Keratinocyte (primary cell): ENCODE results near the gene GRPEL2. TPM values are rescaled to one million over a fixed set of nuclear protein-coding genes. Genes with fewer than 3 reads are reported as not detected.

ENCODE experiments used
- DNase-seq: peaks from one replicate; pipeline ENCODE4 v3.0.0-alpha.2; 2011; ENCODE audit warnings: low read depth, missing footprints, low spot score
- FAIRE-seq: peaks from 2 replicates; lab custom pipeline; 2011; peaks lifted over from hg19 to GRCh38; lab: Jason Lieb, UNC
- H2AFZ ChIP-seq: 2 replicates; pipeline ENCODE4 v1.6.0; 2012; ENCODE audit warnings: low read length, control low read depth, inconsistent platforms; ENCODE audit not compliant: control insufficient read depth
- H3K27ac ChIP-seq: 2 replicates; pipeline ENCODE4 v1.5.1; 2011; ENCODE audit warnings: low read length; ENCODE audit not compliant: control insufficient read depth, insufficient read depth
- H3K27me3 ChIP-seq: 3 replicates; pipeline ENCODE4 v1.6.0; 2011; ENCODE audit warnings: low read length; ENCODE audit not compliant: control insufficient read depth, insufficient read depth; ENCODE audit errors: extremely low read depth
- H3K36me3 ChIP-seq, 2 experiments: 2 replicates in 1 of 2; 3 replicates in 1 of 2; pipeline ENCODE4 v1.5.1; 2011; ENCODE audit warnings: low read length in 2 of 2, mild to moderate bottlenecking in 1 of 2; ENCODE audit not compliant: control insufficient read depth in 2 of 2, insufficient read depth in 2 of 2; ENCODE audit errors: extremely low read depth in 1 of 2
- H3K4me1 ChIP-seq: 3 replicates; pipeline ENCODE4 v1.5.1; 2011; ENCODE audit warnings: low read length; ENCODE audit not compliant: control insufficient read depth, insufficient read depth; ENCODE audit errors: extremely low read depth
- H3K4me2 ChIP-seq: 3 replicates; pipeline ENCODE4 v1.6.0; 2011; ENCODE audit warnings: low read depth, low read length; ENCODE audit not compliant: control insufficient read depth, insufficient read depth; ENCODE audit errors: extremely low read depth
- H3K4me3 ChIP-seq, 3 experiments: fragments of 200-600 bp in 1 of 3; sonication (generic) in 1 of 3; 2 replicates in 2 of 3; 3 replicates in 1 of 3; pipeline ENCODE4 v1.5.1; 2011 to 2016; ENCODE audit warnings: low read length in 3 of 3, mild to moderate bottlenecking in 3 of 3, control low read depth in 2 of 3, inconsistent platforms in 1 of 3, low read depth in 1 of 3, mixed read lengths in 1 of 3, mixed run types in 1 of 3, moderate library complexity in 1 of 3; ENCODE audit not compliant: control insufficient read depth in 2 of 3, insufficient read depth in 2 of 3; ENCODE audit errors: extremely low read depth in 1 of 3
- H3K79me2 ChIP-seq: 2 replicates; pipeline ENCODE4 v1.6.0; 2012; ENCODE audit warnings: low read length; ENCODE audit not compliant: control insufficient read depth, insufficient read depth
- H3K9ac ChIP-seq: 3 replicates; pipeline ENCODE4 v1.6.0; 2011; ENCODE audit warnings: low read length; ENCODE audit not compliant: control insufficient read depth, insufficient read depth; ENCODE audit errors: extremely low read depth
- H3K9me1 ChIP-seq: 3 replicates; pipeline ENCODE4 v1.6.0; 2011; ENCODE audit warnings: low read length; ENCODE audit not compliant: control insufficient read depth, insufficient read depth; ENCODE audit errors: extremely low read depth
- H3K9me3 ChIP-seq: 2 replicates; pipeline ENCODE4 v1.5.1; 2012; ENCODE audit warnings: low read depth, low read length; ENCODE audit not compliant: control insufficient read depth
- H4K20me1 ChIP-seq: 3 replicates; pipeline ENCODE4 v1.6.0; 2011; ENCODE audit warnings: low read length; ENCODE audit not compliant: control insufficient read depth, insufficient read depth; ENCODE audit errors: extremely low read depth
- CTCF ChIP-seq, 3 experiments: IDR thresholded peaks in 1 of 3; conservative IDR thresholded peaks in 1 of 3; optimal IDR thresholded peaks in 1 of 3; 2 replicates in 2 of 3; 3 replicates in 1 of 3; pipeline versions ENCODE3 to v1.5.1; 2011; ENCODE audit warnings: low read length in 3 of 3, mild to moderate bottlenecking in 3 of 3, moderate library complexity in 2 of 3, control low read depth in 1 of 3, inconsistent platforms in 1 of 3; ENCODE audit not compliant: insufficient read depth in 2 of 3; ENCODE audit errors: extremely low read depth in 1 of 3
- EZH2 ChIP-seq: IDR thresholded peaks from one replicate; pipeline ENCODE4 v1.6.1; 2012; ENCODE audit warnings: inconsistent platforms, mild to moderate bottlenecking, low read length, moderate library complexity
- dilution Hi-C: fragments of 300-500 bp; cut with MboI; formaldehyde crosslinking; loops from one replicate; pipeline ENCODE4 v1.7.0; 2020; ENCODE audit warnings: low sequenced_read_pairs; ENCODE audit not compliant: extremely low pct_ligation_motif_present
- polyA plus RNA-seq, 5 experiments: library from polyadenylated mRNA; depleted of rRNA in 3 of 5; stranded (reverse) in 3 of 5; stranded (forward) in 1 of 5; unstranded in 1 of 5; fragments of >200 nt; gene quantifications; 1 replicate in 1 of 5; 2 replicates in 3 of 5; 3 replicates in 1 of 5; pipeline versions ENCODE4 v1.2.1 to v1.2.3, GENCODE V29; 2011 to 2012; ENCODE audit warnings: missing spikeins in 2 of 5, low read depth in 1 of 5, low replicate concordance in 1 of 5

GRPEL2 gene
- polyA plus RNA-seq, 1 donor (not counting 4 experiments of a cell fraction or from before 2014, with no cell fraction given) = 17.5 TPM

DNA sequence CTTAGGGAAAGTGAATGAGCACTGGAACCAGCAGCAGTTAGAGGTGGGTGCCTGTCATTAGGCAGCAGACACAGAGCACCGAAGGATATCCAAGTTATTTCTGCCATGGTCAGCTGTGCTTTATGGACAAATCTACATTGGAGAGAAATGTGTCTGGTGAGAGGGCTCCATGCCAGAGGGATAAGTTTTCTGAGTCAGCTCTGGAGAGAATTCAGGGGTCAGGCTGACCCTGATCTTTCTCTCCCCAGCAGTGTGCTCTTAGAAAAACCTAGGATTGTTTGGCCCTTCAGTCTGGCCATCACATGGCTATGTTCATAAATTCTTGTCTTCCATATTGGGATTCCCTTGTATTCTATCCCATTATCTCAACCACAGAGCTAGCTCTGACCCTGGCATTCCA lies 42.7 kb downstream of the GRPEL2 start:
- FAIRE-seq = no peak
- Histone ChIP-seq H4K20me1 (no peaks in the 10 kb centered on the region), H2AFZ (no peak overlapping the region), H3K9me3 (no peaks in the 10 kb centered on the region), H3K4me3 (no peak overlapping the region), H3K27me3 (no peaks in the 10 kb centered on the region), H3K4me1 (no peaks in the 10 kb centered on the region), H3K9ac (no peak overlapping the region), H3K27ac (no peak overlapping the region), H3K36me3 (no peaks in the 10 kb centered on the region), H3K9me1 (no peaks in the 10 kb centered on the region), H3K4me2 (no peak overlapping the region), H3K79me2 (no peaks in the 10 kb centered on the region)
- TF ChIP-seq EZH2 (no peak), CTCF (optimal IDR thresholded peaks at IDR 0.05 in 1 of 3, IDR thresholded peaks at IDR 0.05 in 1 of 3, conservative IDR thresholded peaks at IDR 0.05 in 1 of 3; ENCODE audit: extremely low read depth in 1 of 3, insufficient read depth in 2 of 3, low read length in 3 of 3) (no peak)
- DNase-seq = no peak
- dilution Hi-C loops = no loop called here

DNA sequence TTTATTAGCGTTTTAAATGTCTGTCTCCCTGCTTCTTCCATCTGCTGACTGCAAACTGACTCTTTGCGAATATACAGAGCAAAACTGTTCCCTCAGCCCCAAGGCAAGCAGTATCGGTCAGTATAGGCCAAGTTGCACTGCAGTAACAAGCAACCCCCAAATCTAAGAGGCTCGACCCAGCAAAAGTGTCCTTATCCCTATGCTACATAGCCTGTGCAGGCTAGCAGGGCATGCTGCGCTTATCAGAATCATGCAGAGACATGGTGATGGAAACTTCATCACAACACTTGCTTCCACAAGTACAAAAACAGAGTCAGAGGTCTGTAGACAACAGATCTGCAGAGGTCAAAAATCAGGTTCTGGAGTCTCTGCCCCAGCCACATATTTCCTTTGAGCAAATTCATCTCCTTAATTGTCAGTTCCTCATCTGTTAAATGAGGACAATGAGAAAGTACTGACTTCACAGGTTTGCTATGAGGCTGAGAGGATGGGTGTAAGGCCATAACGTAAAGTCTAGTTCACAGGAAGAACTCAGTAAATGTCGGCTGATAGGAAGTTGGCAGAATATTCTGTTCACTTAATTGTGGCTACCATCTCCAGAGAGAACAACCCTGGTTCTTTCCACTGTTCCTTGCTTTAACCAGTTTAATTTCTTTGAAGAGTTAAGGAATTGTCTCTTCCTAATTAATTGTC lies 43.3 kb downstream of the GRPEL2 start:
- H3K36me3 ChIP-seq = no peaks in the 10 kb centered on the region
- H3K4me3 ChIP-seq = no peak overlapping the region
- dilution Hi-C loops = no loop called here
- no peak overlapping the region for H3K4me2 ChIP-seq
- no peak overlapping the region for H3K9ac ChIP-seq
- no peaks in the 10 kb centered on the region for H4K20me1 ChIP-seq
- H3K27me3 ChIP-seq = no peaks in the 10 kb centered on the region
- no peak overlapping the region for H2AFZ ChIP-seq
- no peaks in the 10 kb centered on the region for H3K9me1 ChIP-seq
- no peaks in the 10 kb centered on the region for H3K9me3 ChIP-seq
- no peak for FAIRE-seq
- no peaks in the 10 kb centered on the region for H3K4me1 ChIP-seq
- no peaks in the 10 kb centered on the region for H3K79me2 ChIP-seq
- TF ChIP-seq CTCF (optimal IDR thresholded peaks at IDR 0.05 in 1 of 3, IDR thresholded peaks at IDR 0.05 in 1 of 3, conservative IDR thresholded peaks at IDR 0.05 in 1 of 3; ENCODE audit: extremely low read depth in 1 of 3, insufficient read depth in 2 of 3, low read length in 3 of 3) (no peak), EZH2 (no peak)
- DNase-seq = no peak
- H3K27ac ChIP-seq = no peak overlapping the region
